Measurements from ENCODE around the gene ZDHHC11B.
"Not testable (repeated sequence)": the region's sequence is repeated elsewhere in the genome, so short reads cannot be mapped to it uniquely, and the experiment has no call there.

DNA sequence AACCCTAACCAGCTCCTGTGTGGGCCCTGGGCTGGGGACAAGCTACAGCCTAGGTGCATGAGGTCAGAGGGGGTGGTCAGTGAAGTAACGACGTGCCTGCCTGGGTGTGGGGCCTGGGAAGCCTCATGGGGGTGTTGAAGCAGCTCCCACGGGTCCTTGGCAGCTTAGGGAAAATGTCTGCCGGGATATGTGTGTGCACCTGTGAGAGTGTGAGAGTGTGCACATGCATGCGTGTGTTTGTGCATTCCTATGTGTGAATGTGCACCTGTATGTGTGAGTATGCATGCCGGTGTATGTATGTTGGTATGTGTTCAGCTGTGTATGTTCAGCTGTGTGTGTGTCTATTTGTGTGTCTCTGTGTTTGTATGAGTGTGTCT, 3.3 kb upstream of the ZDHHC11B start:
- TF ChIP-seq, protein P1, sequence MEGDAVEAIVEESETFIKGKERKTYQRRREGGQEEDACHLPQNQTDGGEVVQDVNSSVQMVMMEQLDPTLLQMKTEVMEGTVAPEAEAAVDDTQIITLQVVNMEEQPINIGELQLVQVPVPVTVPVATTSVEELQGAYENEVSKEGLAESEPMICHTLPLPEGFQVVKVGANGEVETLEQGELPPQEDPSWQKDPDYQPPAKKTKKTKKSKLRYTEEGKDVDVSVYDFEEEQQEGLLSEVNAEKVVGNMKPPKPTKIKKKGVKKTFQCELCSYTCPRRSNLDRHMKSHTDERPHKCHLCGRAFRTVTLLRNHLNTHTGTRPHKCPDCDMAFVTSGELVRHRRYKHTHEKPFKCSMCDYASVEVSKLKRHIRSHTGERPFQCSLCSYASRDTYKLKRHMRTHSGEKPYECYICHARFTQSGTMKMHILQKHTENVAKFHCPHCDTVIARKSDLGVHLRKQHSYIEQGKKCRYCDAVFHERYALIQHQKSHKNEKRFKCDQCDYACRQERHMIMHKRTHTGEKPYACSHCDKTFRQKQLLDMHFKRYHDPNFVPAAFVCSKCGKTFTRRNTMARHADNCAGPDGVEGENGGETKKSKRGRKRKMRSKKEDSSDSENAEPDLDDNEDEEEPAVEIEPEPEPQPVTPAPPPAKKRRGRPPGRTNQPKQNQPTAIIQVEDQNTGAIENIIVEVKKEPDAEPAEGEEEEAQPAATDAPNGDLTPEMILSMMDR (IDR thresholded peaks at IDR 0.05): not testable (repeated sequence)
- TF ChIP-seq POLR2A (IDR thresholded peaks at IDR 0.05): not testable (repeated sequence)

Data from right lobe of liver (tissue), 4 donors.